SH-SY5Y (cell line): Measurements from ENCODE around the gene TAAR6.

Experiments
- GATA2 ChIP-seq: IDR thresholded peaks from 2 replicates; pipeline ENCODE4 v1.6.1; 2011; ENCODE audit warnings: mild to moderate bottlenecking, low read depth, low read length
- GATA3 ChIP-seq: IDR thresholded peaks from 2 replicates; pipeline ENCODE4 v1.6.1; 2011; ENCODE audit warnings: low read depth, mild to moderate bottlenecking, low read length, moderate library complexity

TAAR6 gene, protein sequence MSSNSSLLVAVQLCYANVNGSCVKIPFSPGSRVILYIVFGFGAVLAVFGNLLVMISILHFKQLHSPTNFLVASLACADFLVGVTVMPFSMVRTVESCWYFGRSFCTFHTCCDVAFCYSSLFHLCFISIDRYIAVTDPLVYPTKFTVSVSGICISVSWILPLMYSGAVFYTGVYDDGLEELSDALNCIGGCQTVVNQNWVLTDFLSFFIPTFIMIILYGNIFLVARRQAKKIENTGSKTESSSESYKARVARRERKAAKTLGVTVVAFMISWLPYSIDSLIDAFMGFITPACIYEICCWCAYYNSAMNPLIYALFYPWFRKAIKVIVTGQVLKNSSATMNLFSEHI

DNA sequence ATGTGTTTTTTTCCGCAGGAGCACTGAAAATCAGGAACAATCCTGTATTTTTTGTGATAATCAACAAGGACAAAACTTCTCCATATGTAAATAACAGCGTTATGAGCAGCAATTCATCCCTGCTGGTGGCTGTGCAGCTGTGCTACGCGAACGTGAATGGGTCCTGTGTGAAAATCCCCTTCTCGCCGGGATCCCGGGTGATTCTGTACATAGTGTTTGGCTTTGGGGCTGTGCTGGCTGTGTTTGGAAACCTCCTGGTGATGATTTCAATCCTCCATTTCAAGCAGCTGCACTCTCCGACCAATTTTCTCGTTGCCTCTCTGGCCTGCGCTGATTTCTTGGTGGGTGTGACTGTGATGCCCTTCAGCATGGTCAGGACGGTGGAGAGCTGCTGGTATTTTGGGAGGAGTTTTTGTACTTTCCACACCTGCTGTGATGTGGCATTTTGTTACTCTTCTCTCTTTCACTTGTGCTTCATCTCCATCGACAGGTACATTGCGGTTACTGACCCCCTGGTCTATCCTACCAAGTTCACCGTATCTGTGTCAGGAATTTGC is at the start of gene TAAR6:
Gene TAAR6, plus strand, starts transcription at position 102 of the 557 bp plus-strand sequence. Its CDS starts 0 bp downstream, at position 102.
- no peak for TF ChIP-seq GATA3
- no peak for TF ChIP-seq GATA2

DNA sequence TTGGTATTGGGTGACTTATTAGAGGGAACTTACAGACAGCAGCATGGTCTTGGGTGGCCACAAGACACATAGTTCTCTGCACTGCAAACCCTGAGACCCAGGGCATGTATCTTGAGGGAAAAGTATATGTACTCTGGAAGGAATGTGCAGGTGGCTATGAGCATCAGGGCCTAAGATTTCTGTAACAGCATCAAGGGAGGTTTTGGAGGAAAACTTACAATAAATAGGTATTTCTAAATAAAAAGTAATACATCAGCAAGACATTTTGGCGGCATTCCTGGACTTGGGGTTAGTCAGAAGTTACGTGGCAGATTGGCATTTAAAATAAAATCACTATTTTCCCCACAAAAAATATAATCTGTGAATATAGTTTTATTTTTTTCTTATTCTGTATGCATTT is 49.2 kb upstream of the TAAR6 start:
- no peak for TF ChIP-seq GATA3
- no peak for TF ChIP-seq GATA2

DNA sequence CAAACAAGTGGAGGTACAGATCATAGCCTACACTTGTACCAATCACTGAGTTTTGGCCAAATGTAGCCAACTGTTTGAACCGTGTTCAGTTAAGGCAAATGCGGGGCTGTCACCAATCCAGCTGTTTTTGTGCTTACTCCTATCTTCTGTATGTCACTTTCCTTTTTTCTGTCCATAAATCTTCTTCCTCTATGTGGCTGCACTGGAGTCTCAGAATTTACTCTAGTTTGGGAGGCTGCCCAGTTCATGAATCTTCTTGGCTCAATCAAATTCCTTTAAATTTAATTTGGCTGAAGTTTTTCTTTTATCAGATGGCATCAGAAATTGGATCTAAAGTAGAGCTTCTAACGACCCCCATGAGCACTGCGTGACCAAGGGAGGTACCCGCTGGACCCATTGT is 45.5 kb upstream of the TAAR6 start:
- TF ChIP-seq GATA3 (no peak), GATA2 (no peak)

DNA sequence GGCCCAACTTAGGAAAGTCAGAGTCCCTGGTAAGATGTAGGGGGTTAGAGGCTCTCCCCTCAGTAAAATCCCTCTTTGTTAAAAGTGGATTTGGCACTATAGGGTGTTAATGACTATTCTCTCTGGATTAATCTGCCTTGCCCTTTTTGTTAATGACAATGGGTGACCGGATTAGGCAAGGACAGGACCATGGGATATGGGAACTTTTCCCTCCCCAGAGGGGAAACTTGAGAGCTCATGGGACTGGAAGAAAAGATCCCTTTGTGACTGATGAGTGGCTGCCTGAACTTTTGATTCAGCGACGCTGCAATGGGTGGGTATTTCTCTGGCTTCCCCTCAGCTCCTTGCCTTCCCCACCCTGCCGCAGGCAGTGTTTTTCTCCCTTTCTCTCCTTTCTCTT is 44.3 kb upstream of the TAAR6 start:
- TF ChIP-seq GATA2 (no peak), GATA3 (no peak)

DNA sequence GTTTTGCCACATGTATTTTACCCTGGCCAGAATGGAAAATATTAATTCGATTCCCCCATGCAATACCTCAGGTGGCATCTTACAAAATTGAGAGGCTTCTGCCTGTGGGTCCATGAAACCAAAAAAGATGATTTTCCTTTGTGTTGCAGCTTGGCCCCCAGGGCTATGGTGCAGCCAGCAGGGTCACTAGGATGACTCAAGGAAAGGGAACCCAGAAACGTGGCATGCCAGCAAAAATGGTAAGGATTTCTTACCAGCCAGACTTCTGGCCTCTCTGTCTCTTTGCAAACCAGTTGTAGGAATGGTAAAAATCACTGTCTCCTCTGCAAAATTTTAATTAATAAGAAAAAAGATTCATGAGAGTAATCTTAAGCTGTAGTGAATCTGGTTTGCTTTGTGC is 43.7 kb upstream of the TAAR6 start:
- TF ChIP-seq GATA3 (no peak), GATA2 (no peak)

DNA sequence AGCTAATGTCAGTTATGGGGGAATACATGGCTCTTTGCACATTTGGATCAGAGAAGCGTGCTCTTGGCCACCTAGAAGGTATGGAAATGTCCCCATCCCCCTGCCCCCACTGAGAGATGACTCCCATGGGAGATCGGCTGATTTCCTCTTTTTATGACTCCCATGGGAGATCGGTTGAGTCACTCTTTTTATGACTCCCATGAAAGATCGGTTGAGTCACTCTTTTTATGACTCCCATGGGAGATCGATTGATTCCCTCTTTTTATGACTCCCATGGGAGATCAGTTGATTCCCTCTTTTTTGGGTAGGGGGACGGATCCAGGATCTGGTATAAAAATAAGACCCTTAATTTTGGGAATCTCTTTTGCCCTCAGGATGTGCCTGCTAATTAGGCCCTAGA is 42.3 kb upstream of the TAAR6 start:
- no peak for TF ChIP-seq GATA3
- TF ChIP-seq GATA2 = no peak

DNA sequence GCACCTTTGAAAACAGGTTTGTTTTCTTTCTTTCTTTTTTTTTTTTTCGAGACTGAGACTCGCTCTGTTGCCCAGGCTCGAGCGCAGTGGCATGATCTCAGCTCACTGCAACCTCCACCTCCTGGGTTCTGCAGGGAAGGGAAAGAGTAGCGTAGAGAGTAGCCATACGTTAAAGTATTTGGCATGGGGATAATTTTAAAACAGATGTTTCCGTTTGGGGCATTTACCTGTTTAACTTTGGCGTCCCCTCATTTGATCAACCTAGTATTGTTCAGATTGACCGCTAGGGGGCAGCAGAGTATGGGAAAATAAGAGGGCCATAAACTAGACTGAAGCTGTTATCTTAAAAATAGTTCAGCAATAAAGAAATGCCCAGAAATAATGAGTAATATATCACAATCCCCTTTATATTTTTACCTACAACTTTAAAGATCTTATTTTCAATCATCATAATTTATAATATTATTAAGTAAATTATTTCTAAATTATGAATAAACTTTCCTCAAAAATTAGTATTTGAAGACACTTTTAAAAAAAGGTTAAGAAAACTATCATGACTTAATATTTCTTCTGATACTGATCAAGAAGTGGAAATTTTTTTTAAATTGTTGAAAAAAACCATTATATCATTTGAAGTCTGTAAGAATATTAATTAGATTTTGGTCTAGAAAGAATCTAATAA is 39.7 kb upstream of the TAAR6 start:
- TF ChIP-seq GATA2 = no peak
- no peak for TF ChIP-seq GATA3

DNA sequence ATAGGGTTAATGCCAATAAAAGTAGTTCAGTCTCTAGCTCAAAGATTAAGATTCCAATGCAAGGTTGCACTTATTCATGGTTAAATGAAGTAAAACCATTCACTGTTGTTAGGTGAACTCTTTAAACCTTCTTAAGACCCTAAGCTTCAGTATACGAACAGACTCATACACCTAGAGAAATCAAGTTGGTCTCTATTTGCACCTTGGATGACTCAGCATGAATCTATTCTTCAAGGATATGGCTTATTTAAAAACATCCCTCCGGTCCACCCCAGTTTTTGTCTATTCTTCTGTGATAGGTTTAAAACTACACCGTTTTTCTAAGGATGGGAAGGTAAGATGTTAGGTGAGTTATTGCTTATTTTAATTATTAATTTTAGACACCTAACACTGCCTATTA is 33.0 kb upstream of the TAAR6 start:
- no peak for TF ChIP-seq GATA3
- no peak for TF ChIP-seq GATA2

DNA sequence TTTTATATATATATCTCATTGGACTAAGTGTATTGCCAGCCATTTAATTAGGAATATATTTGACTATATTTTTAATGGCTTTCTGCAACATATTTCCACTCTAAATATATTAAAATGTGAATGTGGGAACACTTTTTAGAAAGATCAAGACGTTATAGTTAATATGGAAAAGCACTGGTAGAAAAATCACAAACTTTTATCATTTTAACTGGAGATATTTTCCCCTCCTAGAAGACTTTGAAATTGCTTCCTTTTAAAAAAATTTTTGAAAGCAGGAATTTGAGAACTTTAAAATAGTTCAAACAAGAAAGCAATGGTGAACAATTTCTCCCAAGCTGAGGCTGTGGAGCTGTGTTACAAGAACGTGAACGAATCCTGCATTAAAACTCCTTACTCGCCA is 32.1 kb upstream of the TAAR6 start, which contains the start of gene TAAR9:
Gene TAAR9, plus strand, starts transcription at position 301 of the 400 bp plus-strand sequence. Its CDS starts 13 bp downstream, at position 314.
- TF ChIP-seq GATA3 = no peak
- no peak for TF ChIP-seq GATA2

DNA sequence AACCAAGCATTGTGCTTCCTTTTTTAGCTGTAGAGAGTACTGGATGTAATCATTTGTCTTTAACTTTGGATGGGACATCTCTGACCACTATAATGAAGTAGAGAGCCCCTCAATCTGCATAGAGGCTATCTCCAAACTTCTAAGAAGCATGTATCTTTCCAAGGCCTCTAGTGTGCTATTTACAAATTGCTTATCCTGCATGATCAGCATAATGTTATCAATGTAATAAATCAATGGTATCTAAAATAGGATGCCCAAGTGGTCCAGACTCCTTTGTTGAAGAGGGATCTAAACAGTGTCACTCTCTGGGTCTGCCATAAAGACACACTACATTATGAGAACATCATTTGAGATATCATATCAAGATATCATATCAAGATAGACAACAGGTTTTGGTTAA is 25.3 kb upstream of the TAAR6 start:
- TF ChIP-seq GATA3 (no peak), GATA2 (no peak)

DNA sequence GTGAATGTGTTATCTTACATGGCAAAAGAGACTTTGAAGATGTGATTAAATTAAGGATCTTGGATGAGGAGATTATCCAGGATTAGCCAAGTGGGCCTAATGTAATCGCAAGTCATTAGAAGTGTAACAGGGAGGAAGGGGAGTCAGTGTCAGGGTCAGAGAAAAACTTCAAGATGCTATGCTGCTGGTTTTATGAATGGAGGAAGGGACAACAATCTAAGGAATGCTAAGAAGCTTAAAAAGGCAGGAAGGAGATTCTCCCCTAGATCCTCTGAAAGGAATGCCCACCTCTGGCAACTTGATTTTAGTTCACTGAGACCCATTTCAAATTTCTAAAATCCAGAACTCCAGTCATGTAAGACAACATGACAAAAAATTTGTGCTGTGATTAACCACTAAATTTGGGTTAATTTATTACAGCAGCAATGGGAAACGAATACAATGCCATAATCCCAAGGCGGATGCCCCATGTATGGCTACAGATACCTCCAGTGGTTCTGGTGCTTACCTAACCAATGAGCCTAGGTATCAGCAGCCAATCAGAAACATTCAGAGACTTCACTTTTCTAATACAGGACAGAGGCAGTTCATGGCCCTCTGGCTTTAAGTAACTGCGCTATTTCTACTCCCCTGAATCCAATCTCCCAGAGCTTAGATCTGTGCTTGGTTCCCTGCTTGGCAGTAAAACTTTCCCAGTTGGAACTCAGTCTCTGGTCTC is 21.2 kb upstream of the TAAR6 start:
- TF ChIP-seq GATA3 = no peak
- TF ChIP-seq GATA2 = no peak

DNA sequence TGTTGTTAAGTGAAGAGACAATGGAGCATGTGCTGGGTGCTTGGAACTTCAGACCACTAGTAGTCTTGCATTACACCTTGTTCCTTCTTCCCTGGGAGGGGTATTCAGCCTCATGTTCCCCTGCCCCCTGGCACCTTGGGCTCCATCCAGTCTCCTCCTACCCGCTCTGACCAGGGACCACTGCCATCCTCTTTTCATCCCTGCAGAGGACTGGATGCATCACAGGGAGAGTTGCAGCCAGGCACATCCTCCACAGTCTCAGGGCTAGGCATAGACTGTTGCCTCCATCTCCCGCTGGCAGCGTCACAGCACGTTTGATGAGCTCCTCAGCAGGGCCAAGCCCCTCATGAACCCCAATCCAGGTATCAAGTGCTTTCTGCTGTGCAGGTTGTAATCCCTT is 18.9 kb upstream of the TAAR6 start:
- TF ChIP-seq GATA3 (no peak), GATA2 (no peak)

DNA sequence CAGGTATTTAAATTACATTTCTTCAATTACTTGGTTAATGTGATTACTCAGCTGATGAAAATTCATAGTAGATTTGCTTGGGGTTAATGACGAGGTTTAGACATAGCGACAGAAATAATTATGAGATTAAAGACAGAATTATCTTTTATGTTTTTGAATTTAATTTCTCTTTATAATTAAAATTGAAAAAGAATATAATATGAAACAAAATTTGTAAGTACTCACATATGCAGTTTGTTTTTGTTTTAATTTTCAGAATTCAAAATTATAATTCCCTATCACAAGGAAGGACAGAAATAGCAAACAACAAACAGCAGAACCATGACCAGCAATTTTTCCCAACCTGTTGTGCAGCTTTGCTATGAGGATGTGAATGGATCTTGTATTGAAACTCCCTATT is 17.8 kb upstream of the TAAR6 start, which contains the start of gene TAAR8:
Gene TAAR8, plus strand, starts transcription at position 301 of the 400 bp plus-strand sequence. Its CDS starts 21 bp downstream, at position 322.
- TF ChIP-seq GATA3 (no peak), GATA2 (no peak)

DNA sequence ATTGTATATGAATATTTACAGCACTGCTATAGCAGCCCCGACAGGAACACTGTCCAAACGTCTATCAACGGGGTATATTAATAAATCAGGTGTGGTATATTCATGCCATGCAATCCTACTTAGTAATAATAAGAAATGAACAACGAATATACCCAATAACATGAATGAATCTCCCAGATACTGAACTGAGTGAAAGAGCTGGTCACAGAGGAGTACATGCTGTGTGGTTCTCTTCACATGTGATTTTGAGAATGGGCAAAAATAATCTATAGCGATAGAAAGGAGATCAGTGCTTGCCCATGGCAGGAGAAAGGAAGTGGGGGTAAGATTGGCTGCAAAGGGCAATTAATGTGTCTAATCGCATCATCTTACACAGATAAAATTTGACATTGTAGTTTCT is 3.7 kb upstream of the TAAR6 start:
- no peak for TF ChIP-seq GATA3

DNA sequence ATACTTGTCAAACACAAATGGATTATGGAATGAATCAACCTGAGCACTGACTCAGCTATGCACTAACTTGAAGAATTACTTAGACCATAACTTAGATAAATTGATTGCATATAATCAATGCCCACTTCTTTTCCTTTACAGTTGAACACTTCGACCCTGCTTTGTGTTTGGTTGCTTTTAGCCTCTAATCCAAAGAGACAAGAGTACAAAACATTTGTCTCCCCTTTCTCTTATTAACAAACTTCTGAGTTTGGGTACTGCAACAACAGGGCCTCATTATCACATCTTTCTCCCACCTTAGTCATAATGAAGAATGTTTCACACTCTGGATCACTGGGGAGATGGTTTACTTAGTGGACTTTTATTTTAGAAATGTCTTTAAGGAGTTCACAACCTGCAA is 2.6 kb upstream of the TAAR6 start:
- TF ChIP-seq GATA2 (no peak), GATA3 (no peak)

DNA sequence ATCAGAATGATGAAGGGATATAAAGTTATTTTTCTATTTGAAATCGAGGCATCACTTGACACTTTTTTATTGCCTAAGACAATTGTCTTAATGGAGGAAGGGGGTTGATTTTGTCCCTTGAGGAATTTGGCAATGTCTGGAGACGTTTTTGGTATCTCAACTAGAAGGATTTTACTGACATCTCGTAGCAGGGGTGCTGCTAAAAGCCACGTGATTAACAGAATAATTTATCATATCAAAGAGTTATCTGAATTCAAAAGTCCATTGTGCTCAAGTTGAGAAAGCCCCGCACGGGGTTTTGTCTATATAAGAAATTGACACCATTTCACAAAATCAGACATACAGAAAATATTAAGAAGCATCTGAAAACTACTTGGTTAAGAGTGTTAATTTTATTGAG is 1.5 kb upstream of the TAAR6 start:
- TF ChIP-seq GATA2 = no peak
- TF ChIP-seq GATA3 = no peak

DNA sequence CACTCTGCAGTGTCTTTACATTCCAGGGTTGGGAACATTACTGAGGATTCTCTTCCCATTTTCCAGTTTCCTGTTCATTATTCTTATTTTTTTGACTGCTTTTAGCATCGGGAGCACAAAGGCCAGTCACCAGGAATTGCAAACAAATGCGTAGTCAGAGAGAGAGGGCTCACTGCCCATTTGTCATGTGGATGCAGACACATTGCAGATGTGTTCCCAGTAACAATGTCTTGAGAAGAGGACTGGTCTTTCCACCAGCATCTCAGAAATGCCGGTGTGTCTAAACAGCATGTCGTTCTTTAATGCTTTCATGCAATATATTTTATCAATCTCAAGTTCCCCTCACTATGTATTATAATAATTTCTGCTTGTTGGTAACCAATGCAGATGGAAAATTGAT is 952 bp upstream of the TAAR6 start:
- TF ChIP-seq GATA3 (no peak), GATA2 (no peak)
